H7 (cell line): ENCODE measurements around the gene FOXD1. TPM values are rescaled to one million over a fixed set of nuclear protein-coding genes. Genes with fewer than 3 reads are reported as not detected.

Source experiments
- DNase-seq: peaks from one replicate; pipeline ENCODE4 v3.0.0; 2012
- H3K27me3 ChIP-seq: 2 replicates; pipeline ENCODE4 v1.6.0; 2011; ENCODE audit warnings: mild to moderate bottlenecking, low read length; ENCODE audit not compliant: control insufficient read depth, insufficient read depth
- H3K36me3 ChIP-seq: replicated peaks from 2 replicates; pipeline ENCODE4 v1.5.1; 2011; ENCODE audit warnings: low read length; ENCODE audit not compliant: control insufficient read depth, insufficient read depth
- H3K4me3 ChIP-seq: 2 replicates; pipeline ENCODE4 v1.5.1; 2011; ENCODE audit warnings: low read depth, mild to moderate bottlenecking, control low read depth, low read length, moderate library complexity; ENCODE audit not compliant: insufficient read depth
- total RNA-seq: library from RNA; depleted of rRNA; stranded (reverse); fragments of >200 nt; shearing (Covaris generic); gene quantifications from 2 replicates; pipeline ENCODE4 v1.2.3, GENCODE V29; 2014

The FOXD1 gene
- total RNA-seq, 1 experiment from 2014 or later: 2.6 TPM

DNA sequence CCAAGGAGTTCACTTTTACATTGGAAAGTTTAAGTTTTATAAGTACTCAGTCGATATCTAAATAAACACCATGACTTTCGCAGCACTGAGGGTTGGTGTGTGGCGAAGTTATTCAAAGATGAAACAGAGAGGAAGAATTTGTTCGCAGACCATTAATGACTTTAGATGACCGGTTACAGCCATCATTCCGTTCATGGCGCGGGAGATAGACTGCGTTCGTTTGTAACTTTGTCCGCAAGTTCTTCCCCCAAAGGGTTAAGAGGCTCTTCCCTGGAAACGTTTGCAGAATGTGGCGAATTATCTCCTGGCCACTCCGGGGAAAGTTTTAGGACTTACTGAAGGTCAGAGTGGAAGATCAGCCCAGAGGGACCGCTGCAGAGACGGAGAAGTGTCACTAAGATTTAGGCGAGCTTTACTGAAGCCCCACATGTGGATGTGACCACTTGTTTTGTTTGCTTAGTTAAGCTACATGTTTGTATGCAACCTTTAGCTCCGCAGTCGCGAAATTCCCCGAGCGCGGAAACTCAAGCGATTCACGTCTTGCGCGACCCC is 2.2 kb upstream of the FOXD1 start:
- Histone ChIP-seq H3K4me3 (peak overlapping the region; percentile 51), H3K27me3 (peaks cover 73% of the 10 kb centered on the region), H3K36me3 (no peaks in the 10 kb centered on the region)
- no peak for DNase-seq

DNA sequence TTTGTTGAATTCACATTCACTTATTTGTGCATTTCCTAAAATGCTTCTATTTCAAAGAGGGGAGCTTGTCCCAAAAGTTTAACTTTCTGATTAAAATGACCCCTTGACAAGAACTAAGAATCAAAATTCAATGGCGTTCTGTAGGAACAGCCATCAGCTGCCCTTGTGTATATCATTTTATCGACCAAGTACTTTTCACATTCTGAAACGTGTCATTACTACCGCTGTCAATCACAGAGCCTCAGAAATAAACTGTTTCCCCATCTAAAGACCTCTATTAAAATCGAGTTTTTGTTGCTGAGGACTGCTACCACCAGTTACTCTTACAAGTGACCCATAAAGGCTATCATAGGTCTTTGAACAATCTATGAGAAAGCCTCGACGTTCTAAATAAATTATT is 1.6 kb upstream of the FOXD1 start:
- H3K27me3 ChIP-seq: peaks cover 79% of the 10 kb centered on the region
- H3K36me3 ChIP-seq: no peaks in the 10 kb centered on the region
- H3K4me3 ChIP-seq: no peak overlapping the region
- DNase-seq: no peak

DNA sequence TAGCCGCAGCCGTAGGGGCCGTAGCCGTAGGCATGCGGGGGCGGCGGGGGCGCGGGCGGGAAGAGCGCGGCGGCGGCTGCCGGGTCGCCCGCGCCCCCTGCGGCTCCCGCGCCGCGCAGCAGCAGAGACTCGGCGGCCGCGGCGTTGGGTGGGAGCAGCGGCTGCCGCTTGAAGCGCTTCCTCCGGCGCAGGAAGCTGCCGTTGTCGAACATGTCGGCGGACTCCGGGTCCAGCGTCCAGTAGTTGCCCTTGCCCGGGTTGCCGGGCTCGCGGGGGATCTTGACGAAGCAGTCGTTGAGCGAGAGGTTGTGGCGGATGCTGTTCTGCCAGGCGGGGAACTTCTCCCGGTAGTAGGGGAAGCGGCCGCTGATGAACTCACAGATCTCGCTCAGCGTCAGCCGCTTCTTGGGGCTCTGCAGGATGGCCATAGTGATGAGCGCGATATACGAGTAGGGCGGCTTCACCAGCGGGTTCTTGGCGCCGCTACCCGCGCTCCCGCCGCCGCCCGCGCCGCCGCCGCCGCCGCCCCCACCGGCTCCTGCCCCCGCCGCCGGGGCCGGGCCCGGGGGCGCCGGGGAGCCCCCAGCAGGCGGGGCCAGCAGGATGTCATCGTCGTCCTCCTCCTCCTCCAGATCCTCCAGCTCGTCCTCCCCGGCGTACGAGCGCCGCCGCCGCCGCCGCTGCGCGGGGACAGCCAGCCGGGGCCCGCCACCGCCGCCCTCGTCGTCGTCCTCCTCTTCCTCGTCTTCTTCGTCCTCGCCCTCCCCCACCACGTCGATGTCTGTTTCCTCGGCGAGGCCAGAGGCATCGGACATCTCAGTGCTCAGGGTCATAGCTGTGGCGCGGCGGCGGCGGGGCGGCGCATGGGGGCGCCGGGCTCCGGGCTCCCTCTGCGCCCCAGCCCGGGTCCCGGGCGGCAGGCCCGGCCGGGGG is 781 bp downstream of the FOXD1 start:
- DNase-seq: peak; percentile 75
- peak overlapping the region; percentile 27 for H3K4me3 ChIP-seq
- no peaks in the 10 kb centered on the region for H3K36me3 ChIP-seq
- peaks cover 94% of the 10 kb centered on the region for H3K27me3 ChIP-seq

DNA sequence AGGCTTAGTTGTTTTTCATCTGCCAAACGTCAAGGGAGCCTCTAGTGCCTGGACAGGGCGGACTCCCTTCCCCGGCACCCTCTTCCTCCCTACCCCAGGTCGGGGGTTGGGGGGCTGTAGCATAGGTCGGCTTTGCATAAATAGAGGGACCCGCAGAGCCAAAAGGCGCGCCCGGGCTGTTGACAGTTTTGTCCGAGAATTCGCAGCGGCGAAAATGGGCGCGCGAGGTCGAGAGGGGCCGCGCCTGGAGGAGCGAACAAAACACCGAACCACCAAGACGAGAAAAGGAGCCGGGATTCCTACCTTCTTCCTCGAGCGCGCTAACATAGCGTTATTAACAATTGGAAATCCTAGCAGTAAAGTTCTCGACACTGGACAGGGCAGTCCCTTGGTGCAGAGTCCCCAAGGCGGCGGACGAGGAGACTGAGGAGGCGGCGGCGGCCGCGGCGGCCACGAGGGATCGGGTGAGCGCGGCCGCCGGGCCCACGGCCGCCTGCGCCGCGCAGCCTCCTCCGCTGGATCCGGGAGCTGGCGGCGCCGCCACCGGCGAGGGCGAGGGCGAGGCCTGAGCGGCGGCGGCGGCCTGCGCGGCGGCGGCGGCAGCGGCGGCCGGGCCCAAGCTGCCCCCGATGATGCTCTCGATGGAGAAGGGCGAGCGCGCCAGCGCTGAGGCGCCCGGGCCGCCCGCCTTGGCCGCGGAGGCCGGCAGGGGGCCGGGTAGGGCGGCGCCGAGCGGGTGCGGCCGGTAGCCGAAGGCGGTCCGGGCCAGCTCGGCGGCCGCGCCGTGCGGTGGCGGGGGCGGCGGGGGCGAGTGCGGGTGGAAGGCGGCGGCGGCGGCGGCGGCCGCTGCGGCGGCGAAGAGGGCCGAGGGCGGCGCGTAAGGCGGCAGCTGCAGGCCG is 1.7 kb downstream of the FOXD1 start:
- Histone ChIP-seq H3K4me3 (peak overlapping the region; percentile 34), H3K36me3 (no peaks in the 10 kb centered on the region), H3K27me3 (peaks cover 94% of the 10 kb centered on the region)
- DNase-seq: peak; percentile 80

DNA sequence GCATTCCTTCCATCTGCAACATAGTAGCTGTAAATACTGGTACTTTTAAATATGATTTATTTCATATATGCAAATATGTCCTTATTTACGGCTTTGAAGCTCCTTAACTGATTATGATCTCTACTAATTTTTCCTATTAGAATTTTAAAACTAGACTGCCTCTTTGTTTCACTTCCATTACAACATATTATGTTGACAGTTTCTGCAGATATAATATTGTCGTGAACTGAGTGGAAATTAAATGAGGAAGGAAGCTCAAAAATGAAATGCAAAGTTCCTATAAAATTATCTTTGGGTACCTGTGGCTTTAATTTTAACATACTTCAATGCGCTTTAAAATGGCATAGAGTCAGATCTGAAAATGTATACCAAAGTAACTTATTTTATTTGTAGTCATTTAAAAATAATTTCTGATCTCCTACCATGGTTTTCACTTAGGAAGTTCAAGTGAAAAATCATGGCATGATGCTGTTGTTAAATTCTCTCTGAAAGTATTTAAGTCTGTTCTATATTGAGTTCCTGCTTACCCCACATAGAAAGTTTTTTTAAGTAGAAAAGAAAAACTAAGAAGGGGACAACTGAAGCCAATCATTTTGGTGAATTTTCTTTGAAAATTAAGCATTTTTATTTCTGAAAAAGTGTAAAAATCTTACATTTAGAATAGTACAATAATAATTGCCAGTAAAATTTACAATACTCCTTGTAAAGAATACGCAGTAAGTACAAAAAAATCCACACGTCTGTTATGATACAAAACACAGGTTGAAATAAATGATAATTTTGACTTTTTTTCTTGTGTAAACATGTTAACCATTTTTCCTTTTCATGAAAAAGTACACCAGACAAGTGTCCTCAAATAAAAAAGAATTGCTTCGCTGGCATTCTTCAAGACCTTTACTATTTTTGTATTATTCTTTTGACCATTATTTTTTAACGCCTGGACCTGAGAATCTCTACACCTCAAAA is 2.6 kb downstream of the FOXD1 start:
- Histone ChIP-seq H3K4me3 (no peak overlapping the region), H3K27me3 (peaks cover 94% of the 10 kb centered on the region), H3K36me3 (no peaks in the 10 kb centered on the region)
- DNase-seq: no peak

DNA sequence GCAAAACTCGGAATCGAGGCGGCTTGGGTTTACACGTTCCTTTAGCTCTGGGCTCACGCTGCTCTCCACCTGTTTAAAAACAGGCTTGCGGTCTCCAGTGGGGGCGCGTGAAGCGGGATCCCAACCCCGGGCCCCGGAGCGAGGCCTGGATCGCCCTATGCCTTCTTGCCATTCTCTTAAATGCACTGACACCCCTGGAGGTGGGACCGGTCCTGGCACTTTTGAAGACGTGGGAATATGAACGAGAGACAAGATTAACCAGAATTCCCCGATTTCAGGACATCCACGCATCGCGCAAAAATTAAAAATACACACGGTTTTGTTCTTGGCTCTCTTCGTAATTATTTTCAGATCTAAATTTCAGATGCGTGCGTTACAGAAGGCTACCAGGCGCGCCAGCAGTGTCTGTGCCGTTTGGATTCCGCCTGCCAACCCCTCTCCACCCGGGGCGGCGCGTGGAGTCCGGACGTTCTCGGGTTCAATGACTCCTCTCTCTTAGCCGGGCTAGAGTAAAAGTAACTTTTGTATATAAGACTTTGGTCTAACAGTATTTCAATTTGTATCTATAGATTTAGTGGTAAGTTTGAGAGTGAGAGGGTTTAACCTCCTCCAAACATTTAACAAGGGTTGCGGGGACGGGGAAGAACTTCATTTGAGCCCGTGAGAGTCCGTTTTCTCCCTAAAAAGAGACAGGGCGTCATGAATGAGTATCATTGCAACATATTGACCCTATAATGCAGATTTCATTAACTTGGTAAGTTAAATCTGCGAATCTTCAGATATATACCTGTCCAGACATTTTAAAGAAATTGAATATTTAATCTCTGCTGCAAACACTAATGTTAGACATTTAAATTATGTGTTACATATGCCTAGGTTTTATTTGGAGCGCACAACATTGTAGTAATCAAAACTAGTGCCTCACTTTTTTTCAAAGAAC is 3.8 kb downstream of the FOXD1 start:
- Histone ChIP-seq H3K36me3 (no peaks in the 10 kb centered on the region), H3K27me3 (peaks cover 92% of the 10 kb centered on the region), H3K4me3 (peak overlapping the region; percentile 22; the same call in 1 of the 2 replicates)
- peak; percentile 80 for DNase-seq

DNA sequence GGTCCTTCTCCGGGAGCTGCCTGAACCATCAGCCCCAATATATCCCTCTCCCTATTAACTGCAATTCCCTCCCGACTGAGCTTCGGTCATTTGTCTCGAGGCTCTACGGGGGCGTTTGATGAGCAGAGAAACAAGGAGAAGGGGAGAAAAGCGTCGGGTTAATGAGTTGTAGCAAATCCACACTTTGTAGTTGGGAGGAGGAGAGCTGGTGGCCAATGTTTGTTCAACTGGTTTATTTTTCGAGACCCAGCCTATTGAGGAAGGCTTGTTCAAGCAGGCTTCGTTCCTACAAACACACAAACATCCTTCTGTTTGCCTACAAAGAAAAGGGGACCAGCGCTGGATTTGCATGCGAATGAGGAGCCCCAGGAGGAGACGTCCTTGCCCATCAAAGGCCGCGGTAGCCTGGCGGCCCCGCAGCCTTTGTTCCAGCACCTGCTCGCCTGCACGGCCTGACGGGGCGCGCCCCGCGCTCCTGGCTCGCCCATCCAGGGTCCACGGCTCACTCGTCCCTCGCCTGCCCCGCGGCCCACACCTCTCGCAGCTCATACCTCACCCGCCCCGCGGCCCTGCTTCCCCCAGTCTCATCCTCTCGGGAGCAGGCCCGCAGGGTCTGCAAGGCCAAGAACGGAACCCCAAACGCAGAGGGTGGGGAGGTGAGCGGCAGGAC is 4.6 kb downstream of the FOXD1 start:
- H3K27me3 ChIP-seq: peaks cover 92% of the 10 kb centered on the region
- DNase-seq: peak; percentile 86
- no peaks in the 10 kb centered on the region for H3K36me3 ChIP-seq
- peak overlapping the region; percentile 22; the same call in 1 of the 2 replicates for H3K4me3 ChIP-seq

DNA sequence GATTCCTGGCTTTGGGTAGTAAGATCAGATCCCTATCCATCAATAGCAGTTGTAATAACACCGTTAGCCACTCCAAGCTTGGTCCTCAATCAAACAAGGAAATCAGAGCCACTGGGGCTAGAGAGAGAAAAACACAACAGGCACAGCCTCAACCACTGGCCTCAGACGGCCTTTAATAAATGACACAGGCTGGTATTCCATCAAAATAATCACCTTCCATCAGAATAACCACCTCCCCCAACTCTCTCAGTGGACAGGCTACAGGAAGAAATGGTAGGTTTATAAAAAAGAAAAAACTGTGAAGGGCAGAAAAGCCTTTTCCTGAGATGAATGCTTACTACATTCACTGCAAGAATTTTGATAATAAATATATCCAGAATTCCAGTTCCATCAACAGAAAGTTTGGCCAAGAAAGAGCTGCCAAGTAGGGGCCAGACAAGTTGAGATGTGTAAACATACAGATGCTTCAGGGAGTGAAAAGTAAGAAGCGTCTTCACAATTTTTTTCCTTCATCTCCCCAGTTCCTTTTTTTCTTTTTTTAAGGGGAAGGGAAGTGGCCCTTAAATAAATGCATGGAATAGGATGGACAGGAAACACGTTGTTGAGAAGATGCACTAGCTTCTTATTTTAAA is 5.5 kb downstream of the FOXD1 start:
- DNase-seq: no peak
- Histone ChIP-seq H3K36me3 (no peaks in the 10 kb centered on the region), H3K4me3 (no peak overlapping the region), H3K27me3 (peaks cover 93% of the 10 kb centered on the region)

DNA sequence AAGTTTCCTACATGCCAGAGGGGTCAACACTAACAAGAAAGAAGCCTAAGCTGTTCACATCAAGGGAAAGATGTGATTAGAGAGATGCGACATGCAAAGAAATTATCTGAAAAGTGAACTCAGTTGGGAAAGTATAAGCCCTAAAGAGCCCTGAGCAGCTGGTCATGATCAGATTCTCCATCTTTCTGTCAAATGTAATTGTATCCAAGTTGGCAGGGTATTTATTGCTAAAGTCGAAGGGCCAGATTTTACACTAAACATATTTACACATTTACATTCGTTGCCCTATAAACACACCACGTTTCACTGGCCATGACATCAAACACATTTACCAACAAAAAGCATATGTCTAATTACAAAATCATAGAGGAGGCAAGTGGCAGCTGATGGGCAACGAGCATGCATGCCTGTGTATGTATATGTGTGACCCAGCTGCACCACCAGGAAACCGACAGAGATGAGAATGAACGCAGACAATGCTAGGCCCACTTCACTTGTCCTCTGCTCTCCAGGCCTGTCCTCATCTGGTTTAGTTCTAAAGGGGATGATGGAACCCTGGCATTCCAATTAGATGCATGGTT is 6.3 kb downstream of the FOXD1 start:
- no peak overlapping the region for H3K4me3 ChIP-seq
- DNase-seq: no peak
- peaks cover 94% of the 10 kb centered on the region for H3K27me3 ChIP-seq

DNA sequence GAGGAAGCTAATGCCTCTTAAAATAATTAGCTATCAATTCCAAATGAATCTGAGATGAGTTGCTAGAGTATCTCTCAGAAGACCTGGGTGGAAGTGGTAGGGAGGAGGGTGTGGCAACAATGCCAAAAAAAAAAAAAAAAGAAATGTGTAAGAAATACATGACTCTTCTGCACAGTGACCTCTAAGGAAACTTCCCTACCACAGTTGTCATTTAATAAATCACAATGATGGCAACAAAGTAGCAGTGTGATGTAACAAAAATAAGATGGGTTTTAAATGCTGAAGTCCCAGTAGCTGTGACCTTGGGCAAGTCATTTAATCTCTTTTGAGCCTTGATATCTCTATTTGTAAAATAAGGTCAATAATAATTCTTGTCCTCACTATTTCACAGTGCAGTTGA is 7.2 kb downstream of the FOXD1 start:
- DNase-seq: no peak
- H3K4me3 ChIP-seq: no peak overlapping the region
- H3K36me3 ChIP-seq: no peaks in the 10 kb centered on the region
- H3K27me3 ChIP-seq: peaks cover 98% of the 10 kb centered on the region

More for the DNA sequence above, 6.3 kb downstream of the FOXD1 start:
- no peaks in the 10 kb centered on the region for H3K36me3 ChIP-seq

DNA sequence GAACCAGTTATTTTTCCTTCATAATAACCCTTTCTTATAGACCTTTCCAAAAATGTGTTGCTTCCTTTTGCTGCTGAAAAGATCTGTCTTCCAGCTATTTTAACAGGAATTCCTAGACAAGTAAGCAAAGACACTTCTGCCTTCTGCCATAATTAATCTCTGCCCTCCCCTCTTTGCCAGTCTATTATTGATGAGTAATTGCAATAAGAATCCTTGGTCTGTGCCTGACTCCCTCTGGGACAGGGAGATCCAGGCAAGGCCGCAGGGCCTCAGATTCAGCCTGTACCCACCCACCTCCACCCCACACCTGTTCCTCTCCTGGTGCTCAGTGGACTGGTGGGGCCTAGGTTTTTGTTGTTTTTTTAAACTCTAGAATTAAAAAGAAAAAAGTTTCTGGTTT is 8.3 kb downstream of the FOXD1 start:
- Histone ChIP-seq H3K4me3 (no peak overlapping the region), H3K36me3 (no peaks in the 10 kb centered on the region), H3K27me3 (peaks cover 98% of the 10 kb centered on the region)
- DNase-seq: no peak
